Activated gamma-delta T cell (primary cell): Measurements from ENCODE around the gene SACM1L.
A peak's percentile ranks its signal among the peaks of the same experiment; 100 is the strongest.

Experiments used
- DNase-seq: peaks from one replicate; lab custom pipeline; 2025; lab: John Stamatoyannopoulos, UW
- total RNA-seq, 2 donors: gene quantifications; one replicate each; lab custom pipeline; 2026; lab: John Stamatoyannopoulos, UW

The SACM1L gene, protein sequence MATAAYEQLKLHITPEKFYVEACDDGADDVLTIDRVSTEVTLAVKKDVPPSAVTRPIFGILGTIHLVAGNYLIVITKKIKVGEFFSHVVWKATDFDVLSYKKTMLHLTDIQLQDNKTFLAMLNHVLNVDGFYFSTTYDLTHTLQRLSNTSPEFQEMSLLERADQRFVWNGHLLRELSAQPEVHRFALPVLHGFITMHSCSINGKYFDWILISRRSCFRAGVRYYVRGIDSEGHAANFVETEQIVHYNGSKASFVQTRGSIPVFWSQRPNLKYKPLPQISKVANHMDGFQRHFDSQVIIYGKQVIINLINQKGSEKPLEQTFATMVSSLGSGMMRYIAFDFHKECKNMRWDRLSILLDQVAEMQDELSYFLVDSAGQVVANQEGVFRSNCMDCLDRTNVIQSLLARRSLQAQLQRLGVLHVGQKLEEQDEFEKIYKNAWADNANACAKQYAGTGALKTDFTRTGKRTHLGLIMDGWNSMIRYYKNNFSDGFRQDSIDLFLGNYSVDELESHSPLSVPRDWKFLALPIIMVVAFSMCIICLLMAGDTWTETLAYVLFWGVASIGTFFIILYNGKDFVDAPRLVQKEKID
- total RNA-seq: 181 to 188 reads per million in 2 donors

DNA sequence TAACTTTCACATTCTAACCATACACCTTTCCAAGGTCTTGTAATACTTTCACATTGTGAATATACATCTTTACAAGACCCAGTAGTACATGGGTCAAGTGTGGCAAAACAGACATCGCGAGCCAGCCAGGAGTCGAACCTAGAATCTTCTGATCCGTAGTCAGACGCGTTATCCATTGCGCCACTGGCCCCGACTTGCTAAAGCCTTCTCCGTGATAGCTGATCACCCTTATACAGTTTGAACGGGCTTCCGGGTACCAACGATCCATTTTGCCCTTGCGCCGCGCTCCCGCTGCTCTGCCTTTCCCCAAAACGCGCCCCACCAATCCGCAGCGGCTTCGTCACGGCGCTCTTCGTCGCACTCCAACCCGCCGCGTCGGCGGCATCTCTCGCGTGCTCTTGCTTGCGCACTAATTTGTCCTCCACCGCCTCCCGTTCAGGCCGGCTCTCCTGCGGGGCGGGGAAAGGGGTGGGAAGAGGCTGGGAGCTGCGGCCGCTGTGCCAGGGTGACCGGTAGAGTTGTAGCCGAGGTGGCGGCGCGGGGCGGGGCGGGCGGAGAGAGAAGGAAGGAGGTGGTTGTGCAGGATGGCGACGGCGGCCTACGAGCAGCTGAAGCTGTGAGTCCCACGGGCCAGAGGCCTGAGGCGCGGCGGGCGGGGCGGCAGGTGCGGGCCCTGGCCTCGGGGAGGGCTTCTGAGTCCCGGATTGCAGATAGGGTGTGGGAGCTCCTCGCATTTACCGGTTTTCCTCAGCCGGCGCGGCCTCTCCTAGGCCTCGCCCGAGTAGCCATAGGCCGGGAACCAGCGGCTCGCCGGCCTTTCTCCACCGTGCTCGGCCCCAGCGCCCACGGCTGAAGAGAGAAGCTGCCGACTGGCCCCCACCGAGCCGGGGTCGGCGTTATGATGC is at the start of gene SACM1L:
Gene SACM1L, plus strand, starts transcription at position 515 of the 905 bp plus-strand sequence. Its CDS starts 70 bp downstream, at position 585.
- DNase-seq: peak; percentile 94

DNA sequence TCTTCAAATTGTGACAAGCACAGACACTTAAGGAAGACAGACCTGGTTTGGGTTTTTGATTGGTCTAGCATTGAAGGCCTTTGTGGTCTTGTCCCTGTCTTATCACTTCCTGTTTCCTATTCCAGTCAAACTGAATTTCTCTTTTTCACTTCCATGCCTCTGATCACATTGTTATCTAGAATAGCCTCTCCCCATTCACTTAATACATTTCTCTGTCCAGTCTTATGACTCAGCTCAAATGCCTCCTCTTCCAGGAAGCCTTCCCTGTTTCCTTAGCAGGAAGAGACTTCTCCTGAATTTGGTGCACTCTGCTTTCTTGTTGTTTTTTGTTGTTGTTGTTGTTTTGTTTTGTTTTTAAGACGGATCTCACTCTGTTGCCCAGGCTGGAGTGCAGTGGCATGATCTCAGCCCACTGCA is 49.1 kb upstream of the SACM1L start:
- DNase-seq: no peak

DNA sequence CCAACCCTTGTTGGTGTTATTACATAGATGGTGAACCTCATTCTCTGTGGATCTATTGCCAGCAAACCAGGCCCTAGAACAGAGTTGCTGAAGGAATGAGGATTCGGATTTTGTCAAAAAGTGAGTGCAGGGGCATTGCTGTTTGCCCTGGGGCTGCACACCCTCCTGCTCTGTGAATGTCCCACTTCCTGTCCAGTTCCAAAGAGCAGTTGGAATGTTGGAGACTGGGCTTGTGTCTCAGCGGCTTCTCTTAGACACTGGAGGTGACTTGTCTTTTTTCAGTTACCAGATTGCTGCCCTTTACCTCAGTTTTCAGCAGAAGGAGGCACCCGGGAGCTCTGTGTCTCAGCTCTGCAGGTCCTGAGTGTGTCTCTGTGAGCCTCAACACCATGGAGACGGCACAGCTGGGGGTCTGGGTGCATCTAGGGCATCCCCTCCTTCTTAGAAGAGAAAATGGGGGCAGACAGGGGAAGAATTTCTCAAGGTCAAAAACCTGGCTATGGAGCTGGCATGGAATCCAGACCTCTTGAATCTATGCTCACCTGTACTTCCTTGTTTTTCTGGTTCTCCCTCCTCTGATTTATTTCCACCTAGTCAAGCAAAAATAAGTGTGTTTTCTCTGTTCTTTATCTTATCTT is 48.4 kb upstream of the SACM1L start:
- no peak for DNase-seq

DNA sequence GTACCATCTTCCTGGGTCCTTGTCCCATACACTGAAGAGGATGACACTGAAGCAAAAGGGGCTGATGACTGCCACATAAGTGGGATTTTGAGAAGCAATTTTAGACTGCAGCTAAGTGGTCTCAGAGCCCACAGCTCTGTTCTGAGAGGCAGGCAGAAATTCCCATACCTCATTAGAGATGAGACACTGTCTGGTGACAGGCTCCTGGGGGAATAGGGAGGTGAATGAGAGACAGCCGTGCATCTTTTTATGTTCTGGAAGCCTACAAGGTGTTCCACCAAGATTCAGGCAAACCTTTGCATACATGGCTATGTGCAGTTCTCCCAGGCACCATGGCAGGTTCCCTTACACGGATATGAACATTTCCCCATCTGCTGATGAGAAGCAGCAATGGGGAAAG is 47.4 kb upstream of the SACM1L start:
- DNase-seq: no peak

DNA sequence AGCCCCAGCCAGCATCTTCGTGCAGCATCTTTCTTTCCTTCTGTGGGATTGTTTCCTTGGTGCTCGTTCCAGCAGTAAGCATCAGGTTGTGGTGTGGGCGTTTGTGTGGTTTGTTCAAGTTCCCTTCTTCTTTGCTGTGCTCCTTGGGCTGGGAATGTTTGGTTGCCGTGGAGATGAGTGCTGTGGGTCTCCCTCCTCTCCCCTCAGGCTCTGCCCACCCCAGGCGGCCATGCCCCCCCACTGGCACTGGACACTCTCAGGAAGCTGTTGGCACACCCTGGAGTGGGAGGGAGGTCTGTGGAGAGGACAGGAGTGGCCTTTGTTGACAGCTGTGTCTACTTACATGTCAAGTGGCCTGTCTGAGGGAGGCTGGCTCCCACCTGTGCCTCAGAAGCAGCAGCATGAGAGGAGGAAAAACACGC is 46.5 kb upstream of the SACM1L start:
- no peak for DNase-seq

DNA sequence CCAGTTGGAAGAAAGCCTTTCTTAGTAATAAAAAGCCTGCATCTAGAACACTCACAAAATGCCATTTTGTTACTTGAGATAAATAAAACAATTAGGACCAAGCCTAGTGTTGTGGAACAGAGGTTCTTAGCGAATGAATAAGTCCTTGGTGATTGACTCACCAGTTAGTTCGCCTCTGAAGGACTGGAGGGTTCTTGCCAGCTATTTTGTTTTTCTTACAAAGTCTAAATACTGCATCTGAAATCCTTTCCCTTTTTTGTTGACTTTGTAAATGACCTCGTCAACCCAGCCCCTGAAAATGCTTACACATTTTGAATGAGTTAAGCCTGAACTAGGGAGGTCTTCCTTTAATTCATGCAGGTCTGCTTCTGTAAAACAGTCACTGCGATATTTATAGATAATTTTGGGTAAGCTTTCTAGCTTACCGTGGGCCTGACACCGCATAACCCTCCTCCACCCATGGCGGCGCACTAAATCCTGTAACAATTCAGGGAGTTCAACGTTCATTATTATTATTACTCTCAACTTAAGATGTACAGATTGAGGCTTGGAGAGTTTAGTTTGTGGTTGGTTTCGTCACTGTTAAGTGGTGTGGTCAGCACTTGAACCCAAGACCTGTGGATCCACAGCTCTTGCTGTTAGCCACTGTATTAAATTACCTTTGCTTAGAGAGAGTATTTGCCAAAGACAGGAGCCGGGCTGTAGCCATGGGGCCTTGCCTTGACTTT is 45.0 kb upstream of the SACM1L start:
- no peak for DNase-seq

DNA sequence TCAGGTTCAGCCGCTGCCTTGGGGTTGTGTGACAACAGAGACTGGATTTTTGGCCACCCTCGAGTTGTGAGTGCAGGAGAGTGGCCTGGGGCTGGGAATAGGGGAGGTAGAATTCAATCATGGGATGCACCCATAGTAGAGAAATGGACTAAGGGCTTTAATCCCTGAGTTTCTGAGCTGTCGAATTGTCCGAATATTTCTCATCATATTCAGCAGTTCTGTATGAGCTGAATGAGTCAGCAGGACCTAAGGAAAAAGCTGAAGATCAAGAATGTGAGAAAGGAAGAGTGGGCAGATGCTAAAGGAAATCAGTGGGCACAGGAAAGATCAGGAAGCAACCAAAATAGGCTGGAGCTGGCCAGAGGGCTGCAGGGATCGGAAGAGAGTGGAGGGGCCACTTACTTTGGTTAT is 44.4 kb upstream of the SACM1L start:
- DNase-seq: no peak

DNA sequence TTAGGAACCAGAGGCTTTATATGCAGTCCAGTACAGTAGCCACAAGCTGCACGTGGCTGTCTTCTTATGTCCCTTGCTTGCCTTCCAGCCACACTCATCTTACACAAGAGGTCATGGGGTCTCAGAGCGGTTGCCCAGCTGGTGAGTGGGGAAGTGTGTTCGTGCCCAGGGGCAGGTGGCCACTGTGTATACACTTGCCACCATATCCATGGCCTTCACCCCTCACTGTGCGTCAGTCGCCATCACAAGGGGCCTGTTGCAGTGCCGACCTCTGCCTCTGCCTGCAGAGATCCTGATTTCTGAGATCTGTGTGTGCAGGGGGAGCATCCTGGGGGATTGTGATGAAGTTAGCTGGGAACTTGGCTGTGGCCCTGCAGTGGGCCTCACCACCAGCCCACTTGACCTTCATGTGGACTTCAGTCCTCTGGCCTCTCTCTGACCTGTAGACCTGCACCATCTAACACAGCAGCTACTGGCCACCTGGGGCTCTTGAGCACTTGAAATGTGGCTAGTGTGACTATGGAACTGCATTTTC is 43.1 kb upstream of the SACM1L start:
- DNase-seq: no peak

DNA sequence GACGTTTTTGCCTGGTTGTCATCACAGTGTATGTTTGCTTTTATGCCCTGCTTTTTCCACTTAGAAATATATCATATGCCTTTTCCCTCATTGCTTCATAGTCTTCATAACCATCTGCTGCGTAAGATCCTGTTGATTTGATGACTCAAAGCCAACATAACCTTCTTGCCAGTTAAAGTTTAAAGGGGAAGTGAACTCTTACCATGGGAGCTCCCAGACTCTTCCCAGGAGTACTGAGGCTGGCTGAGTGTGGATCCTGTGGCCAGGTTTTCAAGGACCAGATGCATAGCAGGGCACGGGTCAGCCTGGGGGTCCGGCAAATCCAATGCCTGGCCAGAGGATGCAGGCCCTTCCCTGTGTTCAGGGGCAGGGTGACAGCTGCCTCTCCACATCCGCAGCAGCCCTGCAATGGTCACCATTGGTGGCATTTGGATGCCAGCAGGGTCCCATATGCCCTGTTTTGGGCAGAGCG is 42.0 kb upstream of the SACM1L start:
- no peak for DNase-seq

DNA sequence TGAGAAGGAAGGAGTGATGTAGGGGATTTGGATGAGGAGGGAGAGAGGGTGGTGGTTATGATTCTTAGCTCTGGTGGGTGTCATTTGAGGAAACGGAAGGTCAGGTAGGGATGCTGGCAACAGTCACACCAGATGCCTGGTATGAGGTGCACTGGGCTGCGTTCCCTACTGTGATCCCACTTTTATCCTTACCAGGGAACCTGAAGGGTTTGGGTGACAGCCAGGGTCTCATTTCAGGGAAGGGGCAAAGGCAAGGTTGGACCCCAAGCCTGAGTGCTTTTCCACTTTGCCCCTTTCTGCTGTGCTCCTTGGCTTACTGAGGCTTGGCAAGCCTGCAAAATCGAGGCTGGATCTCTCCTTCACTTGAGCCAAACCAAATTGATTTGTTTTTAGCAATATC is 36.0 kb upstream of the SACM1L start:
- no peak for DNase-seq

DNA sequence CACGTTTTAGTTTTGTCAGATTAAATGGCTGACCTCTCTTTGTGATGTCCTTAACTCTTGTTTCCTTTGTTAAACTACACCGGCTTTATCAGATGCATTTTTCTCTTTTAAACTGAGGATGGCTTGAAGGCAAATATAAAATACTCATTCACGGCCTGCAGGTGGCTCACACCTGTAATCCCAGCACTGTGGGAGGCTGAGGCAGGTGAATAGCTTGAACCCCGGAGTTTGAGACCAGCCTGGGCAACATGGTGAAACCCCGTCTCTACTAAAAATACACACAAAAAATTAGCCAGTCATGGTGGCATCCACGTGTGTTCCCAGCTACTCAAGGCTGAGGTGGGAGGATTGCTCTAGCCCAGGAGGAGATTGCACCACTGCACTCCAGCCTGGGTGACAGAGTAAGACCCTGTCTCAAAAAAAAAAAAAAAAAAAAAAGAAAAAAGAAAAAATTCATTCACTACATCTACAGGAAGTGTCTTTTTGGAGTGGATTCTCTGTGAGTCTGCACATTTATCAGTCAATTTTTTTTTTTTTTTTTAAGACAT is 34.7 kb upstream of the SACM1L start:
- no peak for DNase-seq

DNA sequence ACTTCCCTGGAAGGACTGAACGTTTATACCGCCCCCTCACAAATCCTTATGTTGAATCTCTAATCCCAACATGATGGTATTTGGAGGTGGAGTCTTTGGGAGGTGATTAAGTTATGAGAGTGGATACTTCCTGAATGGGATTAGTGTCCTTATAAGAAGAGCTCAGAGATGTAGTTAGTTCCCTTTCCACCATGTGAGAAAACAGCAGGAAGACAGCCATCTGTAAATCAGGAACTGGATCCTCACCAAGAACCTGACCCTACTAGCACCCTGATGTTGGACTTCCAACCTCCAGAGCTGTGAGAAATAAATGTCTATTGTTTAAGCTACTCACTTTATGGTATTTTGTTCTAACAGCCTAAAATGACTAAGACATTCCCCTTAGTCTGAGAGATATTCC is 33.3 kb upstream of the SACM1L start:
- no peak for DNase-seq

DNA sequence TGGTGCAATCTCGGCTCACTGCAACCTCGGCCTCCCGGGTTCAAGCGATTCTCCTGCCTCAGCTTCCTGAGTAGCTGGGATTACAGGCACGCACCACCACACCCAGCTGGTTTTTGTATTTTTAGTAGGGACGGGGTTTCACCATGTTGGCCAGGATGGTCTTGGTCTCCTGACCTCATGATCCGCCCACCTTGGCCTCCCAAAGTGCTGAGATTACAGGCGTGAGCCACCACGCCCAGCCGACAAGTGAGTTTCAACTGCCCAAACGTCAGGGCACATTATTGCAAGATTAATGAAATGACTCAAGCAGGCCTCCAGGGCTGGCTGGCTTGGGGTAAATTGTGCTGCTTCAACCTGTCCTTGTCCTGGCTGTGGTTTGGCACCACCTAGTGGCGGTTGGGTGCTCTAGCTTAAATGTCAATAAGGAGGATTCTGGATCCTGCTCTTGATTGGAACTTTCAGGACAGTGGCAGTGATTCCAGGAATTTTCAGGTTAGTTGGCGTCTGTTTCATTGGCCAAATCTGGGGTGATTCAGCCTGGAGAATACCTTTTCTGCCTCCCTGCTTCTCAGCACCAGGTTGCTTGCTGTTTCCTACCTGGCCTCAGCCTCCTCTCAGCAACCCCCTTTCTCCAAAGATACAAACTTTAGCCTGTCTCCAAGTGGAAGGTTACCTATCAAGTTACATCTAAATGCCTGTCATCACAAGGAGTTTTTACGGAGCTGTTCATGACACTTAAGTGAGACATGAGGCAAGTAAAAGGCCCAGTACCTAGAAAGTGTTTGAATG is 32.4 kb upstream of the SACM1L start:
- no peak for DNase-seq

DNA sequence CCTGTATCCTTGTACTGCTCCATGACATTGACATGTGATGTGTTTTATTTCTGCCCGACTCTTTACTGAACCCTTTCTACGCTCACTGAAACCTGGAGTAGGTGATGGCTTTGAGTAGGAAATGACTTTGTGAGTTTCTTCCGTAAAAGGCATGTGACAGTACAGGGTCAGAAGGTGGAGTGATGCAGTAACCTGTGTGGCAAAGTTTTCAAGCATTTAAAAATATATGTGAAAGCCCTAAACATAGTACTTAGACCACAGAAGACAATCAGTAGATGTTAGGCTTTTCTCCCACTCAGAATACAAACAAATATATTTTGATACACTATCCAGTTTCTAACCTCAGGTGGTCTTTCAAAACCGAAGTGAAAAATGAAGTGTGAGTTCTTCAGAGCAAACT is 31.3 kb upstream of the SACM1L start:
- DNase-seq: no peak

DNA sequence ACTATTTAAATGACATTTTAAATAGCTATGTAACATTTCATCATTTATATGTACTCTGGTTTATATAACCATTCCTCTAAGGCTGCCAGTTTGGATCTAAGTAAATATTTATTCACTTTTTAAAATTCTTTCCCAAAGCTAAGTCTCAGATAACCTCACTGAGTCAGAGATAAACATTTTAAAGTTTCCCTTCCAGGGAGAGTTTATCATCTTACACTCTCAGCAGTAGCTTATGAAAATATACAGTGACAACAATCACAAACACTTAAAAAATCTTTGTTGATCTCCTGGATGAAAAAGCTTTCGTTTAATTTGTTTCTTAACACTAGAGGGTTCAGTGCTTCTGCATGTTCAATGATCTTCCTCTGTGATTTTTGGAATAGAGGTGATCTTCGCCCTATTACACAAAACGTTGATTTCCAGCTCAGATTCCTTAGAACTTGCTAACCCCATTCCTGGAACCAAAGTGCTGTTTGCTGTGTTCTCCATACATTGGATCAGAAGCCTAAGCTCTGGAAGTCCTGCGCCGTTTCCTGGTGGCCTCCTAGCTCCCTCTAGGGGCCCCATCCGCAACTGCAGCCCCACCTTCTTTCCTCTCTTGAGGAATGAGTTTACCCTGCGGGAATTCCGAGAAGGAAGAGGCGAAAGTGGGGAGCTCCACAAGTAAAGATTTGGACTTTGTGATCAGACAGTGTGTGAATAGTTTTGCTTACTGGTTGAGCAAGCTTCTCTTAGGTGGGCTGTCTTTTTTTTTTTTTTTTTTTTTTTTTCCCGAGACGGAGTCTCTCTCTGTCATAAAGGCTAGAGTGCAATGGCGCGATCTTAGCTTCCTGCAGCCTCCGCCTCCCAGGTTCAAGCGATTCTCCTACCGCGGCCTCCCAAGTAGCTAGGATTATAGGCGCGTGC is 29.3 kb upstream of the SACM1L start:
- no peak for DNase-seq

DNA sequence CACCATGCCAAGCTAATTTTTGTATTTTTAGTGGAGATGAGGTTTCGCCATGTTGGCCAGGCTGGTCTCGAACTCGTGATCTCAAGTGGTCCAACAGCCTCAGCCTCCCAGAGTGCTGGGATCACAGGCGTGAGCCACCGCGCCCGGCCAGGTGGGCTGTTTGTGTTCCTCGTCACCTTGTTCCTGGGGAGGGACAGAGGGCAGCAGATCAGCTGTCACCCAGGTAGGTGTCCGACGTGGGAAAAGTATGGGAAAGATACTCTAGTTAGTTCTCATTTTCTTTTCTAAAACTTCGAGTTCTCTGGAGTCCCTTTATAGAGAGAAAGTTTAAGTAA is 28.7 kb upstream of the SACM1L start:
- no peak for DNase-seq

DNA sequence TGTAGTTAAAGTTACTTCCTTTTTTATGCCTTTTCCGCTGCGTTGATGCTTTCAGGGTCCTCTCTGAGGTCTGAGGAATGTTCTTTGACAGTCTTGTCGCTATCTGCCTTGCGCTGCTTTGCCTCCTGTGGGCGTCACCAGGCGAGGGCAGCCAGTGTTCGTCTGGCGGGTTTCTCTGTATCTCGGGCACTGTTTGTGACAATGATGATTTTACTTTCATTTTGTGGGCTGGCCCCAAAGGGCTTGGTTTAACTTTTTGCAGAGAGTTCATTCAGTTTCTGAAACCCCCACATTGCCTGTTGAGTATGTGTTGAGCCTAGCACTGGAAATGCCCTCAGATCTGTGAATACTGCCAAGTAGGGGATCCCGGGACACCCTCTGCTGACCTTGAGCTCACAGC is 24.6 kb upstream of the SACM1L start:
- DNase-seq: peak; percentile 46

DNA sequence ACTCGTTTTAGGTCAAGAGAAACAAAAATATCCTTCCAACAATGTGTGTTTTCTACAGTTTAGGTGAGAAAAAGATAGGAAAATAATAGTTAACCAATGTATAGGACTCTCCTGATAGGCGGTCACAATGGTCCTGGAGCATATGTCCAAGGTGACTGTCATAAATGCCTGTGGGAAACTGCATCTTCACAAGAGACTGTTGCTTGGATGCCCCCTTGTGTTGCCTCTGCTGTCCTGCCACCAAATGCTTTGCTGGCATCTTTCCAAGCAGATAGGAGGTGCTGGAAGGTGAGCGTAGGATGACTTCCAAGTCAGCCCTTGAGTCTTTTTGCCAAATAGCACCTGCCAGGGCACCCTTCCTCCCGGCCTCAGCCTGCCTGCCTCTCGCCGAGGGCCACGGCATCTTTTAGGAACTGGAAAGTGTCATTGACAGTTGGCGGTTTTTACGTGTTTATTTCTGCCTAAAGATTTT is 24.1 kb upstream of the SACM1L start:
- DNase-seq: no peak
